ENCODE data around the gene SPOUT1. TPM values are rescaled to one million over a fixed set of nuclear protein-coding genes. Genes with fewer than 3 reads are reported as not detected.

Gene SPOUT1
- 33.4 and 38.6 TPM in 2 replicates for total RNA-seq (2013; cell fraction: nucleolus; rRNA removed)
- total RNA-seq (2014; rRNA removed): 40.5 and 49.2 TPM in 2 replicates
- total RNA-seq (2014; rRNA removed; fragmentation: Illumina TruSeq; extraction: Trizol): 14.3 and 17.3 TPM in 2 replicates
- 75.0 and 77.8 TPM in 2 replicates for total RNA-seq (2021)
- 17.2 TPM for polyA plus RNA-seq (2011; ENCODE audit: low read depth)
- 21.7 and 48.0 TPM in 2 replicates for polyA plus RNA-seq (2011; rRNA removed)
- 57.9 and 63.5 TPM in 2 replicates for polyA plus RNA-seq (2011; cell fraction: cytosol; rRNA removed)
- polyA plus RNA-seq (2011; cell fraction: nucleus; rRNA removed): 156 and 204 TPM in 2 replicates
- polyA plus RNA-seq (2012): 30.1 and 30.2 TPM in 2 replicates
- 5.0 and 22.6 TPM in 2 replicates for polyA plus RNA-seq (2014; fragmentation: Illumina TruSeq; extraction: Trizol)
- polyA plus RNA-seq (2014; fragmentation: Nextera tagmentation; extraction: Ambion mirVana): 10 to 100 TPM in 1 of 2 experiments, 1 to 10 TPM in 1; 5.7 to 16.4 TPM
- polyA plus RNA-seq (2014; rRNA removed): 40.7 and 49.1 TPM in 2 replicates
- 10 to 100 TPM; 85.2 to 95.0 TPM for polyA plus RNA-seq (2016; fragmentation: Nextera tagmentation; extraction: Ambion mirVana)
- 26.3 and 30.0 TPM in 2 replicates for polyA minus RNA-seq (2011; rRNA and poly(A)+ RNA removed)
- 16.0 and 22.5 TPM in 2 replicates for polyA minus RNA-seq (2011; cell fraction: cytosol; rRNA and poly(A)+ RNA removed)
- polyA minus RNA-seq (2011; cell fraction: nucleus; rRNA and poly(A)+ RNA removed): 16.1 and 25.9 TPM in 2 replicates
- Bru-seq, nascent RNA: percentile 70 among the genes with signal in this experiment
- BruChase-seq, experiment 1, labeled RNA remaining after a 6-hour chase: percentile 74 among the genes with signal in this experiment
- BruChase-seq, experiment 2, labeled RNA remaining after a 2-hour chase: percentile 76 among the genes with signal in this experiment
- long read RNA-seq, experiment 1, full-length matches to known transcripts: 61 of 89 reads
- long read RNA-seq, experiment 1, partial matches to known transcripts: 3 of 89 reads
- long read RNA-seq, experiment 1, other reads (novel, unspliced or antisense): 25 of 89 reads
- long read RNA-seq, experiment 2, full-length matches to known transcripts: 23 of 35 reads
- long read RNA-seq, experiment 2, partial matches to known transcripts: 6 of 35 reads
- long read RNA-seq, experiment 2, other reads (novel, unspliced or antisense): 6 of 35 reads

DNA sequence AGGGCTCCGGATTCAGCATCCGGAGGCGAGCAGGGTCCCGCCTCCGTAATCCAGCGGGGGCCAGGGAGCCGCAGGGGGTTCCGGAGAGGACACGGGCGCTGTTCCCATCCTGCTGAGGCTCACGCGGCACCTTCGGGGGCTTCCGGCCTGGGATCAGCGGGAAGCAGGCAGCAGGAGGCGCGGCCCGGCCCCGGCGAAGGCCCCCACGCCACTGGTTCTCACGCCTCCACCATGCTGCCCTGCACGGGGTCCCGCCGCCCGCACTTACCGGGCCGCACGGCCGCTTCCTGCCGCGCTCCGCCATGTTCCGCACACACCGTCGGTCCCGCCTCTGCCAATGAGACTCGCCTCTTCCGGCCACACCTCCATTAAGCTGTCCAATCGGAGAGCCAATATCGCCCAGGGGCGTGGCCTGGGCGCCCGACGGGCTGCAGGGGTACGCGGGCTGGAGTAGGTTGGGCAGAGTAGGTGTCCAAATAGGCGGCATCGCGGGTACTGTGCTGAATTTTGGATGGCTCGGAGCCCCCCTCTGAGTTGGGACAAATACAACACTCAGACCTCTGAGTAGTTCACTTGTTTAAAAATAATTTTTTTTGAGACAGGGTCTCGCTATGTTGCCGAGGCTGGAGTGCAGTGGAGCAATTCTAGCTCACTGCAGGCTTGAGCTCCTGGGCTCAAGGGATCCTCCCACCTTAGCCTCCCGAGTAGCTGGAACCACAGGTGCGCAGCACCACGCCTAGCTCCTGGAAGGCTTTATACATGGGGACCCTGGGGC, at the start of gene SPOUT1:
TSS of gene SPOUT1 (minus strand) at position 318 of the 775 bp plus-strand sequence. CDS start at position 304, 14 bp downstream.
- Histone ChIP-seq H4K20me1 (ENCODE audit: control insufficient read depth, insufficient read depth) (no peaks in the 10 kb centered on the region), H2AFZ (ENCODE audit: control insufficient read depth, low read depth, low read length) (peak within 1 kb of the TSS; percentile 85), H3K9me3 (replicated peaks; ENCODE audit: control insufficient read depth, insufficient read depth, low read length) (no peaks in the 10 kb centered on the region), H3K4me1 (ENCODE audit: control insufficient read depth, insufficient read depth, low read length) (peaks cover 7% of the 10 kb centered on the region; the same call in 1 of the 2 replicates), H3K27me3 (replicated peaks in 1 of 2; ENCODE audit: control insufficient read depth in 2 of 2, insufficient read depth in 2 of 2, low read length in 1 of 2) (no peaks in the 10 kb centered on the region), H3K27ac (ENCODE audit: control insufficient read depth, insufficient read depth) (peak within 1 kb of the TSS; percentile 72), H3K79me2 (ENCODE audit: control insufficient read depth, insufficient read depth, low read length) (peaks cover 14% of the 10 kb centered on the region), H3K36me3 (ENCODE audit: control insufficient read depth in 2 of 2, insufficient read depth in 2 of 2, low read length in 1 of 2) (peaks cover 13 to 14% of the 10 kb centered on the region in 2 experiments), H3K4me3 (peak within 1 kb of the TSS; percentile 92), H3K9ac (ENCODE audit: control insufficient read depth, insufficient read depth, low read length) (peak within 1 kb of the TSS; percentile 89), H3K4me2 (ENCODE audit: control insufficient read depth, insufficient read depth) (peak within 1 kb of the TSS; percentile 80)
- in situ Hi-C loops (cut with MboI) (no loop called here), intact Hi-C loops (cut with micrococcal nuclease; ENCODE audit: unreplicated experiment) (no loop called here)
- ATAC-seq (peak; percentile 99), DNase-seq (ENCODE audit: low read depth, low spot score) (peak; percentile 77), FAIRE-seq (peak; percentile 84)
- ChIA-PET CTCF (interaction anchor here (0.5 to 1.4 kb wide), 10 partner anchors 9 to 186 kb away, joined by 3 to 29 read pairs (median 4); partner anchors contain the start of genes ENDOG and PKN3), POLR2A (interaction anchor here (0.6 to 1.6 kb wide), 8 partner anchors 11 to 281 kb away, joined by 3 to 12 read pairs (median 3); partner anchors contain the start of gene ENDOG), SMC1A (ENCODE audit: uncharacterized antibody, unreplicated experiment) (interaction anchor here (1.0 to 1.3 kb wide), 5 partner anchors 12 to 145 kb away, joined by 3 to 8 read pairs (median 4); partner anchors contain the start of gene ENDOG), RAD21 (ENCODE audit: unreplicated experiment) (interaction anchor here (0.7 to 1.4 kb wide), 6 partner anchors 10 to 467 kb away, joined by 3 to 12 read pairs (median 4); partner anchors contain the start of genes ENDOG and SH3GLB2)
- under 1% methylated on average over 55 of the region's 56 CpGs for WGBS (ENCODE audit: insufficient coverage, insufficient replicate concordance, low lambda C conversion rate, missing lambda C conversion rate)
- no TSS peak for BruUV-seq (replicated peaks)
- TF ChIP-seq PRDM15 (CRISPR knock-in tag; IDR thresholded peaks at IDR 0.05) (no peak), NFYA (IDR thresholded peaks at IDR 0.05; ENCODE audit: borderline replicate concordance, low read depth, low read length) (no peak), SIN3A (IDR thresholded peaks at IDR 0.05; ENCODE audit: low read depth, low read length) (peak; percentile 68), SP1 (IDR thresholded peaks at IDR 0.05; ENCODE audit: low read depth, low read length) (peak; percentile 85), JUND (IDR thresholded peaks at IDR 0.05; ENCODE audit: low read depth, low read length) (no peak), GATAD2B (conservative IDR thresholded peaks at IDR 0.05; ENCODE audit: low read depth) (peak; percentile 83), ZNF274 (IDR thresholded peaks at IDR 0.05; ENCODE audit: insufficient read depth, insufficient read length) (no peak), FOS (IDR thresholded peaks at IDR 0.05; ENCODE audit: borderline replicate concordance, extremely low read depth, insufficient read length) (no peak), IKZF2 (IDR thresholded peaks at IDR 0.05) (0 out of 4 replicates have a peak, but pooled peaks of 1 of the 2 experiments have one; percentile 25), ZBTB11 (CRISPR knock-in tag; IDR thresholded peaks at IDR 0.05) (no peak), RUNX3 (IDR thresholded peaks at IDR 0.05; ENCODE audit: low read length) (peak; percentile 15; the same call in 1 of the 2 replicates)

Data from GM12878 (cell line).